Middle frontal gyrus (tissue), 1 donor: ENCODE data around the gene PSMC3IP.
A peak's percentile ranks its signal among the peaks of the same experiment; 100 is the strongest.
"Not testable (repeated sequence)": the region's sequence is repeated elsewhere in the genome, so short reads cannot be mapped to it uniquely, and the experiment has no call there.

ENCODE experiments used
- DNase-seq: peaks from one replicate; pipeline ENCODE4 v3.0.0-alpha.2; 2015; ENCODE audit warnings: low spot score; ENCODE audit errors: extremely low spot score

PSMC3IP gene

DNA sequence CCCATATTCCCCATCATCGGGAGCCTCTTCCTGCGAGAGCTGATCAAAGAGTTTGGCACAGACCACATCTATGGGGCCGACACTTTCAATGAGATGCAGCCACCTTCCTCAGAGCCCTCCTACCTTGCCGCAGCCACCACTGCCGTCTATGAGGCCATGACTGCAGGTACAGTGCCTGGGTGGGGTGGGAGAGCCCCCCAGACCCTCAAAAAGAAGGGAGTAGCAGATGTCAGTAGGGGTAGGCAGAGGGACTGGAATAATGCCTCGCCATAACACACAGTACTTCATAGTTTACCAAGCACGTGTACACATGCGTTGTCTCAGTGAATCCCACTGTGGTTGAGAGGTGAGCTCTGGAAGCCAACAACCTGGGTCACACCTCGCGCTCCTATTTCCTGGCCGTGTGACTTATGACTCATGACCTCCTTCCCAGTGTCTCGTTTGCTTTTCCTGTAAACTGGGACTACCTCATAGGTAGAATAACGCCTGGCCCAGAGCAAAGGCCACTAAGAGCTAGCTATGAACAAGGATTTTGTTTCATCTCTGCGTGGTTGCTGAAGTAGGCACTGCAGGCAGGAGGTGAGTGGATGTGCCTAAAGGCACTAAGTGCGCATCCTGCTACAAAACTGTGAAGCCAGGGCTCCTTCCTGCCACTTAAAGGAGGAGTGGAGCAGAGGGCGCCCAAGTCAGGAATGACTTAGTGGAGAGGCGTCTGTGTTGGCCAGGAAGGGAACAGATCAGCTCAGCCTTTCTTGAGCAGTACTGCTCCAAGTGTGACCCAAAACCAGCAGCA is 36.3 kb downstream of the PSMC3IP start:
- no peak for DNase-seq

DNA sequence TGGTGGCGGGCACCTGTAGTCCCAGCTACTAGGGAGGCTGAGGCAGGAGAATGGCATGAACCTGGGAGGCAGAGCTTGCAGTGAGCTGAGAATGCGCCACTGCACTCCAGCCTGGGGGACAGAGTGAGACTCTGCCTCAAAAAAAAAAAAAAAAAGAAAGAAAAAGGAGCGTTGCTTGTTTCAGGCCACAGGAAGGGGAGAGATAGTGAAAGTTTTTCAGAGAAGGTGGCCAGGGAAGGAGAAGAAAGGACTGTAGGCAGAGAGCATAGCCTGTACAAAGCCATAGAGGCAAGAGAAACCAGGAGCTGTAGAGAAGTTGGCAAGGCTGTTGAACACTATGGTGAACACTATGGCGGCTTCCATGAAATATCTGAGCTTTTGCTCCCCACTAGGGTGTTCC is 37.0 kb downstream of the PSMC3IP start:
- DNase-seq: not testable (repeated sequence)

DNA sequence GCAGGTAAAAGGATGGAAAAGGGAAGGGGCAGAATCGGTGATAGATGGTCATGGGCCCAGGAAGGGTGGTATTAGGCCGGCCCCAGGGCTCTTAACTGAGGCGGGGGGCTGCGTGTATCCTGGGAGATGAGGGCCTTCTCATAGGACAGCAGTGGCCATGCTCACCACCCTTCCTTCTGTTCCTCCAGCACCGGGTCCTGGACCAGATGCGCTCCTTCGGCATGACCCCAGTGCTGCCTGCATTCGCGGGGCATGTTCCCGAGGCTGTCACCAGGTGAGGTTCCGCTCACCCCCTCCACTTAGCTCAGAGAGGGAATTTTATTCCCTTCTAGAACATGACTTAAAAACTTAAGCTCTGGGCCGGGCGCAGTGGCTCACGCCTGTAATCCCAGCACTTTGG is 39.0 kb downstream of the PSMC3IP start:
- no peak for DNase-seq

DNA sequence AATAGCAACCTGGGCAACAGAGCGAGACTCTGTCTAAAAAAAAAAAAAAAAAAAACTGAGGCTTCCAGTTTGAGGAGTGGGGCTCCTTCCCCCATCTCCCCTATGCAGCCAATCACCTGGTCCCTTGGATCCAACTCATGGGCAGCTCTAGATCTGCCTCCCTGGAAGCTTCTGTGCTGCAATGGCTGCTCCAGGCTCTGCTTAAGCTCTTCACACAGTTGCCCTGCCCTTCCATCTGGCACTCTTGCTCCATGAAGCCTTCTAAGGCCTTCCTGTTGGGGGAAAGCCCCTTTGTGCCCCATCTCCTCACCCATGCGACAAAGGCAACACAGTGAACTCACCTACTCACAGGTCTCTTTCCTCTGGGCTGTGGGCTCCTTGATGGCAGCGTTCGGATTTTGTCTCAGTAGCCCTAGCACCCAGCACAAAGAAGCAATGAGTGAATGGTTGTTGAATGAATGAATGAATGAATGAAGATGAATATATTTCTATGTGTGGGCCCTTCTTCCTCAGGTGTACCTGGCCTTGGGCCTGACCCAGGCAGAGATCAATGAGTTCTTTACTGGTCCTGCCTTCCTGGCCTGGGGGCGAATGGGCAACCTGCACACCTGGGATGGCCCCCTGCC is 39.6 kb downstream of the PSMC3IP start:
- DNase-seq: no peak

DNA sequence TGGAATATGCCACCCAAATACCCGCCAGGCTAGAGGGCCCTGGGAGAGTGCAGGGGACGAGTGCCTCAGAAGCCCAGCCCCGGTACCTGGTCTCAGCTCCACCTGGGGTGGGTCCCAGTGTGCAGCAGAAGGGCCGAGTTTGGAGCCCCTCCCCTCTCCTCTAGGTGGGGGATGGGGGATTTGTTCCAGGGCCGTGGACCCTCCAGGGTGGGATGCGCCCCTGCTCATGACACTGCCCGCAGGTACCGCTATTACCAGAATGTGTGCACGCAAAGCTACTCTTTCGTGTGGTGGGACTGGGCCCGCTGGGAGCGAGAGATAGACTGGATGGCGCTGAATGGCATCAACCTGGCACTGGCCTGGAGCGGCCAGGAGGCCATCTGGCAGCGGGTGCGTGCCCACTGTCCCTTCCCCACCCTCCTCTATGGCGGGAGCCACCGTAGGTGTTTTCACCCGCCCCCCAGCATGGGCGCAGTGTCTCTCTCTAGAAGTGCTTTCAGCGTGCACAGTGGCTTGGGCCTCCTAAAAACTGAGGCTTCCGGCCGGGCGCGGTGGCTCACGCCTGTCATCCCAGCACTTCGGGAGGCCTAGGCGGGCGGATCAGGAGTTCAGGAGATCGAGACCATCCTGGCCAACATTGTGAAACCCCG is 40.2 kb downstream of the PSMC3IP start:
- DNase-seq: no peak

DNA sequence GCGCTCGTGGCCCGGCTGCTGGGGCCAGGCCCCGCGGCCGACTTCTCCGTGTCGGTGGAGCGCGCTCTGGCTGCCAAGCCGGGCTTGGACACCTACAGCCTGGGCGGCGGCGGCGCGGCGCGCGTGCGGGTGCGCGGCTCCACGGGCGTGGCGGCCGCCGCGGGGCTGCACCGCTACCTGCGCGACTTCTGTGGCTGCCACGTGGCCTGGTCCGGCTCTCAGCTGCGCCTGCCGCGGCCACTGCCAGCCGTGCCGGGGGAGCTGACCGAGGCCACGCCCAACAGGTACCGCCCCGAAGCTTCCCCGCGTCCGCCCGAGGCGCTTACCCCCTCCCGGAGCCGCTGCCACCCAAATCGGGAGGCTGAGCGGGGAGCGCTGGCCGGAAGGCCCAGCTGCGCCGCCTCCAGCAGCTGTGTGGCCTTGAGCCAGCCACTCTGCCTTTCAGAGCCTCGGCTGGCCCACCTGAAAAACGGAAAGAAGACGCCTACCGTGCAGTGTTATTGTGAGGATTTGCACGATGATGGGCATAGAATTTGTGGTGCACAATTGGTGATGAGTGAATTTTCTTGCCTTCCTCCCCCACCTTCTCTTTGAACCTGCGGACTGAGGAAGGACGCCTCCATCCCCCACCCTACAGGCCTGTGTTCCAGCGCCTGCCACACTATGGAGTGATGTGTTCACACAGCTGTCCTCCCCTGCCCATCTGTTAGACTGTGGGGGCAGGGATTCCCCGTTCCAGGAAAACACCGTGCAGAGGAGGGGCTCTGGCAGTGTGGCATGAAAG is 41.0 kb downstream of the PSMC3IP start:
- peak; percentile 53 for DNase-seq

DNA sequence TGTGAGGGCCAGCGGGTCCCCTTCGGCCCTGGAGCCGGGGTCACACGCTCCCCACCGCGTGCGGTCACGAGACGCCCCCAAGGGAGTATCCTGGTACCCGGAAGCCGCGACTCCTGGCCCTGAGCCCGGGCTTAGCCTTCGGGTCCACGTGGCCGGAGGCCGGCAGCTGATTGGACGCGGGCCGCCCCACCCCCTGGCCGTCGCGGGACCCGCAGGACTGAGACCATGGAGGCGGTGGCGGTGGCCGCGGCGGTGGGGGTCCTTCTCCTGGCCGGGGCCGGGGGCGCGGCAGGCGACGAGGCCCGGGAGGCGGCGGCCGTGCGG is 41.5 kb downstream of the PSMC3IP start, which contains the start of gene NAGLU:
NAGLU (plus strand) TSS at position 194 of the 324 bp plus-strand sequence; CDS start at position 226, 32 bp downstream.
- DNase-seq: peak; percentile 69

DNA sequence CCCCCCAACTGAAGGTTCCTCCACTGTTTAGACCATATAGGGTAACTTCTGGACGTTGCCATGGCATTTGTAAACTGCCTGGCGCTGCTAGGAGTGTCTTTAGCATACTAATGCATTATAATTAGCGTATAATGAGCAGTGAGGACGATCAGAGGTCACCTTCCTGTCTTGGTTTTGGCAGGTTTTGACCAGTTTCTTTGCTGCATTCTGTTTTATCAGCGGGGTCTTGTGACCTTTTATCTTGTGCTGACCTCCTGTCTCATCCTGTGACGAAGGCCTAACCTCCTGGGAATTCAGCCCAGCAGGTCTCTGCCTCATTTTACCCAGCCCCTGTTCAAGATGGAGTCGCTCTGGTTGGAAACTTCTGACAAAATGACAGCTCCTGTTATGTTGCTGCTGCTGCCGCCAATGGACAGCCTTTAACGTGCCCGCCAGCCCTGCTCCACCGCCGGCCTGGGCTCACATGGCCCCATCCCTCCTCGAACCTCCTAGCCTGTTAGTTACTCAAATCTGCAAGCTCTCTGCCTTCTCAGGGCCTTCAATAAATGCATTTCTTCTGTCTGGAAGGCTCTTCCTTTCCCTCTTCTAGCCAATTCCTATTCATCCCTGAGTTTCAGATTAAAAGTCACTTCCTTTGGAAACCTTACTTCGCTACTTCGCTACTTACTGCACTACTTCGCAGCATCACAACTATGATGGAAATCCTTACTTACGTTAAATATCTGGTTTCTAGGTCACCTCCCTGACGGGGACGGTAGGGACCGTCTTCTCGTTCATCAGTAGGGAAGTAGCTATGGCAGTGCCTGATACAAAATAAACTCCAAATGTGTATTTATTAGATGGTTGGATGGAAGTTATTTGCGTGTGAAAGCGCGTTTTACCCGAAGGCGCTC is 42.1 kb downstream of the PSMC3IP start:
- no peak for DNase-seq

DNA sequence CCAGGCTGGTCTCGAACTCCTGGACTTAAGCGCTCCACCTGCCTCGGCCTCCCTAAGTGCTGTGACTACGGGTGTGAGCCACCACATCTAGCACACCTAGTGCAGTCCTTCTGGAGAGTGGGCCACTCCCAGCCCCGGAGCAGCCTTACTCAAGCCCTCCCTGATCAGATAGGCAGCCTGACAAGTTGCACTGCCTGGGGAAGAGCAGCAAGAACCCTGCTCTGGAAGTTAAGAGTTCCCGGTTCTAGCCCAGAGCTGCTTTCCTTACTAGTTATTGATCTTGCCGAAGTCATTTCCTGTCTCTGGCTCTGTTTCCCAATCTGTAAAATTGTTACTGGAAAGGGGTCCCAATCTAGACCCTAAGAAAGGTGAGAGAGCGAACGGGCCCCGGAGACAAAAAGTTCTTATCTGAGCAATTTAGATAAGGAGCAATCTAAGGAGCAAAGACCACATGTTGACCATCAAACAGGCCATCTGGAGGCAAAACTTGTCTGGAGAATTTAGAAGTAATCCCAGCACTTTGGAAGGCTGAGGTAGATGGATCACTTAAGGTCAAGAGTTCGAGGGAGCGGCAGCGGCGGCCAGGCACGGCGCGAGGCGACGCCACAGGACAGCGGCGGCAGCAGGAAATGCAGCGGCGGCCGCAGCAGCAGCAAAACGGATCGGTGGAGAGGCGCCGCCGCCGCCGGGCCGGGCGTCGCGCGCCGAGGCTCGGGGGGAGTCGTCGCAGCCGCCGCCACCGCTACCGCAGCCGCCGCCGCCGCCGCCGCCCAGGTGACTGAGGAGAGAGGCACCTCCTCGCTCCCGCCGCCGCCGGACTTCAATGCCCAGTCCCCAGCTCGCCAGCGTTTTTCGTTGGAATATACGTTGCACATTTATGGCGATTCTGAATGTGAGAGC is 45.8 kb downstream of the PSMC3IP start:
- DNase-seq: no peak

DNA sequence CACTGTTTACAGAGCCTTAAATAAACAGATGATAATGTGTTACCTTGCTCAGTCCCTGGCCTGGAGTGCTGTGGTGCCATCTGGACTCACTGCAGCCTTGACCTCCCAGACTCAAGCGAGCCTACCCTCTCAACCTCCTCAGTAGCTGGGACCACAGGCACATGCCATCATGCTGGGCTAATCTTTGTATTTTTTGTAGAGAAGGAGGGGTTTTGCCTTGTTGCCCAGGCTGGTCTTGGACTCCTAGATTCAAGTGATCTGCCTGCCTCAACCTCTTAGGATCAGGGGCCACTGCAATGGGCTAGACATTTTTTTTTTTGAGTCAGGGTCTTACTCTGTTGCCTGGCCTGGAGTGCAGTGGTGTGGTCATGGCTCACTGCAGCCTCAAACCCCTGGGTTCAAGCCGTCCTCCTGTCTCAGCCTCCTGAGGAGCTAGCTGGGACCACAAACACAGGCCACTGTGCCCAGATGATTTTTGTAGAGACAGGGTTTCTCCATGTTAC is 46.5 kb downstream of the PSMC3IP start:
- no peak for DNase-seq

DNA sequence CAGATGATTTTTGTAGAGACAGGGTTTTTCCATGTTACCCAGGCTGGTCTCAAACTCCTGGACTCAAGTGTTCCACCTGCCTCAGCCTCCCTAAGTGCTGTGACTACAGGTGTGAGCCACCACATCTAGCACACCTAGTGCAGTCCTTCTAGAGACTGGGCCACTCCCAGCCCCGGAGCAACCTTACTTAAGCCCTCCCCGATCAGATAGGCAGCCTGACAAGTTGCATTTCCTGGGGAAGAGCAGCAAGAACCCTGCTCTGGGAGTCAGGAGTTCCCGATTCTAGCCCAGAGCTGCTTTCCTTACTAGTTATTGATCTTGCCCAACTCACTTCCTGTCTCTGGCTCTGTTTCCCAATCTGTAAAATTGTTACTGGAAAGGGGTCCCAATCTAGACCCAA is 48.5 kb downstream of the PSMC3IP start:
- DNase-seq: no peak

DNA sequence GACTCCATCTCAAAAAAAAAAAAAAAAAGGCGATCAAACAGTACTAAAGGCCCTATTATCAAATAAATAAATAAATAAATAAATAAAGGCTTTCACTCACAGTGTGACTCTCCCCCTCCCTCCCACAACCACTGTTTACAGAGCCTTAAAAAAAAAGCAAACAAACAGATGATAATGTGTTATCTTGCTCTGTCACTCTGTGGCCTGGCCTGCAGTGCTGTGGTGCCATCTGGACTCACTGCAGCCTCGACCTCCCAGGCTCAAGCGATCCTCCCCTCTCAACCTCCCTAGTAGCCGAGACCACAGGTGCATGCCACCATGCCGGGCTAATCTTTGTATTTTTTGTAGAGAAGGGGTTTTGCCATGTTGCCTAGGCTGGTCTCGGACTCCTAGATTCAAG is 49.6 kb downstream of the PSMC3IP start:
- DNase-seq: no peak

DNA sequence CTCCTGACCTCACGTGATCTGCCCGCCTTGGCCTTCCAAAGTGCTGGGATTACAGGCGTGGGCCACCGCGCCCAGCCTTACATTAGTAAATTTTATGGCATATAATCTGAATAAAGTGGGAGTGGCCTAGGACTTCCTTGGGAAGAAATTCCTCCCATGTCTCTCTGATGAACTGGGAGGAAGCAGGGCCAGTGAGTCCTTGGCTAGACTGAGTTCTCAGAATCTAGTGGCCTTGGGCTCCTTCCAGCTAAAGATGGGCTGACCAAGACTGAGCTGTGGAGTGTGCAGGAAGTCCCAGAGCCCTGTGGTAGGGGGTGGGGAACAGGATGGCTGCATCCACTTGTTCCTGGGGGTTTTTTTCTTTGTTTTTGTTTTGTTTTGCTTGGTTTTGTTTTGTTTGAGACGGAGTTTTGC is 51.5 kb downstream of the PSMC3IP start:
- no peak for DNase-seq

DNA sequence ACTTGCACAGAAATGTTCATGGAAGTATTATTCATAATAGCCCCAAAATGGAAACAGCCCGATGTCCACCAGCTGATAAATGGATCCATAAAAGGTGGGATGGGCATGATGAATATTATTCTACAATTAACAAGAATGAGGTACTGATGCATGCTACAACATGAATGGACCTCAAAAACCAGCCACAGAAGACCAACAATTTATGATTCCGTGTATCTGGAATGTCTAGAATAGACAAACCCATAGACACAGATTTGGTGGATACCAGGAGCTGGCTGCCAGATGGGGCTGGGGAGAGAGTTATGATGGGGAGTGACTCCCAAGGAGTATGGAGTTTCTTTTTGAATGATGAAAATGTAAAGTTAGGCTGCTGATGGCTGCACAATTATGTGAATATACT is 52.3 kb downstream of the PSMC3IP start:
- DNase-seq: no peak

DNA sequence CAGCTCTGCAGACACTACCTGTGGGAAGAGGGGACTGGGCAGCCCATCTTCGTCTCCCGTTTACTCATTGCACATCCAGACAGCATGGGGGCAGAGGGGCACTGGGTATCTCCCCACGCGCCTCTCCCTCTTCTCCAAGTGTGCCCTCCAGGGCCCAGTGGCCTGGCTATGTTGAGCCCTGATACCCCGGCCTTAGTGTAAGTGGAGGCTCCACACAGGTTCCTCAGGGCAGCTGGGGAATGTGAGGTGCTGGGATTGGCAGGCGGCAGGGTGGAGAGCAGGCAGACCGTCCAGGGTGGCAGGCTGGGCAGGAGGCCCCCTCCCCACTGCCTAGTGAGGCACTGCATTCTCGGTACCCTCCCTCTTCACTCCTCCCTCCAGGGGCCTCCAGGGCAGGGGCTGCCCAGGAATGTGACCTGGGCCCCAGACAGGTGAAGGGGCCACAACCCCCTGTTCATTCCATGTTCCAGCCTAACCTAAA is 54.7 kb downstream of the PSMC3IP start:
- no peak for DNase-seq
